HG02571 (cell line): Measurements from ENCODE around the gene MYOCD.

ENCODE experiments used
- ATAC-seq: cut with Tn5 transposase; IDR thresholded peaks from one replicate; pipeline ENCODE4 v1.9.1; 2021; ENCODE audit warnings: mild to moderate bottlenecking, moderate library complexity; ENCODE audit not compliant: unreplicated experiment

Gene MYOCD

DNA sequence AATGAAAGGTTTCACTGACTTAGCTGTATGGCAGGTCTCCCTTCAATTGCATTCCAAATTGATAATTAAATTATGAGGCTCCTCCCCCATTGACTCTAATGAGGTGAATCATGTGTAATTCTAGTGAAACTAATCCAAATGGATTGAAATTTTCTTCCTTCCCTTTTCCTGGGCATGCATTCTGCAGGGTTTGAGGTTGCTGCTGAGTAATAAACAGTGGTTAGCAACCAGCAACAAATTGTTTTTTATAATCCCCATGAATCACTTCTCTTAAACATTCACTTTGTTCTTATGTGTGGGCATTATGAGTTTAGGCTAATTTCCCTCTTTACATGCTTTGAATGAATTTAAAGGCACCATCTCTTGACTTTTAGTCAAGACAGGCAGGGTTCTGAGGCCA lies 43.4 kb downstream of the MYOCD start:
- no peak for ATAC-seq

DNA sequence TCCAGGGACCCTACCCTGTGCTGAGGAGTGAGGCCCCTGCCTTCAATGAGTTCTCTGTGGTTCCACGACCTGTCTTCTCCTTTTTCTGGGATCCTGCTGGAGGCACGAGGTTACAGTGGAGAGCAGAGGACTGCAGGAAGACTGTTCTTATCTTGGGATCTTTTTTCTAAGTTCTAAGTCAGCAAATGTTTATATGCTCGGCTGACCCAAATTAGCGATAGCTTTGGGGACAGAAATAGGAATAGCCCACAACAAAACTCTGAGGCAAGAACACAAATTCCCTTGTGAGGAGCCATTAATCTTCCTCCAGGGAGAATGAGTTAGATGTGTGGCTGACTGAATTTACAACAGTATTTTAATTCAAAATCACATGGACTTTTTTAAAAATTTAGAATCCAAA lies 46.7 kb downstream of the MYOCD start:
- ATAC-seq, result no peak

DNA sequence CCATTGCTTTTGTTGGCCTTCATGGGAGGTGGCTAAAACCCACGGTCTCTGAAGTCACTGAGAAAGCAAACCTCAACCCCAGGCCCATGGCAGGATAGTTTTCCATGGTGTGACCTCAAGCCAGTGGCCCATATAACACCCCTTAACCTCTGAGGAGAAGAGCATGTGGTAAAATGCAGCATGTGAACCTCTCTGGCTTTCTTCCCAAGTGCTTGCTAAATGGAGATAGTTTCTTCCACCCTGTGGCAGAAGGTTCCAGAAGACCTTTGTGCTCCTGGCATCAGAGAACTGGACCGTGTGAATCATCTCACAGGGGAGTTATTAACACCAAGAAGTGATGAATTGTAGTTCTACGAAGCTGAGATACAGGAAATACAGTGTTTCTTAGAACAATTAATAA lies 47.3 kb downstream of the MYOCD start:
- no peak for ATAC-seq

DNA sequence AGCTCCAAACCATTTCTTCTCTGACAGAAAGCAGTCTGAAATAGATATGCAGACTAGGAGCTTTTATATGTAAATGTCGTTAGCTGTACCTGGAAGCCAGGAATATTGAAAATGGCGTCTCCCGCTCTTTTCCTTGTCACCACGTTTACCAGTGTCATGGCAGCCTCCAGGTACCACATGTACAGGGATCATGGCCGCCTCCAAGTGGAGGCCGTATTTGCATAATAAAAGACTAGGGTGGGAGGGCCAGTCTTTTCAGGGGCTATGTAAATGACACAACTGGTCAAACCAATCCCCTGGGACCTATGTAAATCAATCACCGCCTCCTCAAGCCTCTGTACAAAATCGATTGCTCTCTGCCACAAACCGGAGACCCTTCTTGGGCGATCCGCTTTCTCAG lies 54.3 kb downstream of the MYOCD start:
- ATAC-seq, result no peak

GRCh38 chr17:12721581-12721980 lies 55.9 kb downstream of the MYOCD start:
- ATAC-seq, result no peak

- ATAC-seq, result no peak
These were observed 56.6 kb downstream of the MYOCD start for GRCh38 chr17:12722282-12722681.

DNA sequence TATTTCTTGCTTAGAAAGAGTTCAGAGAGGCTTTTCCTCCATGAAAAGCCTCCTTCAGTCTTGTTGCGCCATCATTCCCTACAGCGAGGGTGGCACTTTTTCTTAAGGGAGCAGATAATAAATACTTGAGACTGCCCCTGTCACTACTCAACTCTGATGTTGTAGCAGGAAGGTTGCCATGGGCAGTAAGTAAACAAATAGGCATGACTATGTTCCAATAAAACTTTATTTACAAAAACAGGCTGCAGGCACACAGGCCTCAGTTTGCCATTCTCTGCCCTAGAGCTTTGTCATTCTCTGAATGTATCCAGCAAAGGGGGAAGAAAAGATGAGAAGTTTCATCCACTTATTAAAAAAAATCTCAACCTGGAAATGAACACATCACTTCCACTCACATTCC lies 60.4 kb downstream of the MYOCD start:
- no peak for ATAC-seq

DNA sequence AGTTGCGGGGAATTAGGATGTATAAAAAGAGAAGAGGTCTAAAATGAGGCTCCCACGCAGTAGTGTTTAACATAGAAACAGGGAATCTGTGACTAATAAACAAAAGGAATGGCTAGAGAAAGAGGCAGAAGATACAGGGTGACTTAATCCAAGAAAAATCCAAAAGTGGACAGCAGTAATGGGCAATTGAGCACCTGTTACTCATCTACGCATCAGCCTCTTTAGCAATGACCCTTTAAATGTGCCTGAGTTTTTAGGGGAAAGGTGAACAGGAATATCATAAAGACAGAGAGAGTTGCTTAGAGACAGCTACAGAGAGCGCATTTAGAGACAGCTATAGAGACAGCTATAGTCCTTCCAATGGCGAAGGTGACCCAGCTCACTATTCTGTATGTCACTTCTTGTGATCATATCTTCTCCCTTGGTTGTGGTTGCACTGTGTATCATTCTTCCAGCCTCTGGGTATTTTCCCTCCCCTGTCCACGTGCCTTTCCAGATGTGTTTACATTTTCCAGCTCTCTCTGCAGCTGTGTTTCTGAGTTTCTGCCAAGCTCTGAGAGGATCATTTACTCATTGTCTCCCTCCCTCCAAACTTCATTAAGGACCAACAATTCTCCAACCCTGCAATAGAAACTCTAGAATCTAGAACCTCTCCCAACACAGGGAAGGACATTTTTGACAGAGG lies 61.5 kb downstream of the MYOCD start:
- no peak for ATAC-seq

GRCh38 chr17:12727881-12728280 lies 62.2 kb downstream of the MYOCD start:
- ATAC-seq, result no peak

DNA sequence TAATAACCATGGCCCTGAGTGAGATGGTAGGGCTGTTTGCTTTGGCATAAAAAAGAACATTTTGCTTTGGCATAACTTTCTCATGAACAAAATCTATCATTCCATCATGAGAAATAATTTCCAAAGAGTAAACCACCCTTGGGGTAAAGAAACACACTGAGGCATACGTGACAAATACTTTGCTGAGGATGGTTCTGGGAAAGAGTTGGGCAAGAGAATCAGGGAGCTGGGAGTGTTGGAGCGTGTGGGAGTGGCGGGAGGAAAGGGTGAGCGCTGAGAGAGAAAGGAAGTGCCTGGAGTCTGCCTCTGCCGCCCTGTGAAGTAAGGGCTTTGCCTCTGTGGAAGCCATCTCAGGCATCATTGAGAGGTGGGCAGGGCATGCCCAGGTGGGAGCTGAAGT lies 63.4 kb downstream of the MYOCD start:
- ATAC-seq, result no peak

DNA sequence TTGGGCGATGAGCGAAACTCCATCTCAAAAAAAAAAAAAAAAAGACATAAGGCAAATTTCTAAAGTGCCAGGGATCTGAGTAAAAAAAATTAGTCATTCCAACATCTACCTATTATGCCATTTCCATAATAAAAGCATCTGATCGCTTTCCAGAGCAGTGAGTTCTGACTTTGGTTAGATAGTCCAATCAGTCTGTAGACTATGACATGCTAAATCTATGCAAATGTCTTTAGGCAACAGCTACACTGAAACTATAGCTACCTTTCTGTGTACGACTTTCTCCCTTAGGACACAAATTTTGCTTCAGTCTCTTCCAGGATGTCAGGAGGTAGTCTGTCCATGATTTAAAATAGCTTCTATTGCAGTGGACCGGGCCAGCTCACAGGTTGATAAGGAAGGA lies 64.7 kb downstream of the MYOCD start:
- no peak for ATAC-seq

GRCh38 chr17:12730931-12731521 lies 65.3 kb downstream of the MYOCD start:
- no peak for ATAC-seq

DNA sequence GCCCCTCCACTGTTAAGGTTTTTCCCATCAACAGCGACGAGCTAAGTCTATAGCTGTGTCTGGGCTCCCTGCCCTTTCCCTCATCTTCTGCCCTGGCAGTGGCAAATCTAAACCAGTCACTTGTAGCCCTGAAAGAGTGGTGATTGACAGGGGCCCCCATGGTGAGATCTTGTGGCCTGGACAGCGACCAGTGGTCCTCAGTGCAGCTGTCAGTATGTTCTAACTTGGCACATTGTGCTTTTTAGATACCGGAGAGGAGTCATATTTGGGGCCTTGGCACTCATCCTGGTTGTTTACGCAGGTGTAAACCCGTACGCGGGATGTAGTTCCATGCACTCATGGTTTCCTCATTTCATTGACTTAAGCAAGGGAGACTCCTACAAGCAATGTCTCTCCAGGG lies 66.1 kb downstream of the MYOCD start:
- ATAC-seq, result no peak

GRCh38 chr17:12732366-12732765 lies 66.7 kb downstream of the MYOCD start:
- ATAC-seq, result no peak

GRCh38 chr17:12734926-12735325 lies 69.2 kb downstream of the MYOCD start:
- no peak for ATAC-seq

DNA sequence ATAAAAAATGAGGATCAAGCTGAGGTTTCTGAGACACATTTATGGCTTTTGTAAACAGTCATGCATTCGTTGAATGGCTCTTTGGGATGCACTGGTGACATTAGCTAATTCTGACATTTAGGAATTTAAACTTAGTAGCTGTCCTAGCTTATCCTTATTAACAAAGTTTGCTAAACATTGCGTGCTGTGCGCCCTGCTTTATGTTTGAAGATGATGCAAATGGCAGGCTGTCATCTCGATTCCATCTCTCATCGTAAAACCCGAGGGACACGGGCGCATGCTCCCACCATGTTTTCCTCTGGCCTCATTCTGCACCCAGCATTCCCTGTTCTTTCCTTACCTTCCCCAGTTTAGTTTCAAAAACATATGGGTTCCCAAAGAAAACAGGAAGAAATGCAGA lies 69.8 kb downstream of the MYOCD start:
- no peak for ATAC-seq

GRCh38 chr17:12736526-12736925 lies 70.8 kb downstream of the MYOCD start:
- ATAC-seq, result no peak

DNA sequence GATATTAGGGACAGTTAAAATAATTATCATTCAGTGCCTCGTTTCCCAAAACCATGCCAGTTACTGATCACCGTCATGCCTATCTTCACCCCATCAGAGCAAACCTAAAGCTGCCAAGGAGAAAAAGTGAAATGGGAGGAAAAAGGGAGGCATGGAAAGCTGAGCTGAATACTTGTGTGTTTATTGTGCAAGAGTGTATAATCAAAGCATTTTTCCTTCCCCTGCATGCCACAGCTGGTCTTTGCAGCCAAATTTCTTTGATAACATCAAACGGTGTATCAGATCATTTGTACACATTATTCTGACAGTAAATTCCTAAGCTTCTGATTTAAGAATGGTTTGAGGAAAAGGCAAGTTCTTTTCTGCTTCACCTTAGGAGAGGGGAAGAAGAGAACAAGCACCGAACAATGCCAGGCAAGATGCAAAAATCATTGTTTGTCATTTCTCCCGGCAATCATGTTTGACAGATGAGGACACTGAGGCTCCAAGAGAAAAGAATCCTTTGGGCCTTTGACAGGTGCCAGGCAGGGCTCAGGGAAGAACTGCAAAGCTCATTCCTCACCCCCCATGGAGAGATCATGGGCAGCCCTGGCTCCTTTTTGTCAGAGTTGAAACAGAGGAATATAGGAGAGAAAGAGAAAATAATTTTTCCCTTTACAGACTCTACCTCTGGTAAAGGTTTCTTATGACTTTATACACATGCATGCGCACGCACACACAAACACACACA lies 72.2 kb downstream of the MYOCD start:
- ATAC-seq, result no peak

DNA sequence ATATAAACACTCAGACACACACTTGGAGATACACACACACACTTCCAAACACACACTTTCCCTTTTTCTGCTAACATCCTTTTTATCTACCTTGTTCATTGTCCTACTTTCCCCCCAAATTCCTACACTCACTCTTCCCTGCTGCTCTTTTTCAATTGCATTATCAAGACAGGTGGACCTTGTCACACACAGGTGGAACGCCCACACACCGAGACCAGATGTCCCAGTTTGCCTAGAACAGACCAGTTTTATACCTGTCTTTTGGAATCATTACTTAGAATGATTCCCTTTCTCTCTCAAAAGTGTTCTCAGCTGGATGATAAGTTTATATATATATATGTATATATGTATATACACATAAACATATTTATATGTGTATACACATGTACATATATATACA lies 72.9 kb downstream of the MYOCD start:
- ATAC-seq, result no peak

DNA sequence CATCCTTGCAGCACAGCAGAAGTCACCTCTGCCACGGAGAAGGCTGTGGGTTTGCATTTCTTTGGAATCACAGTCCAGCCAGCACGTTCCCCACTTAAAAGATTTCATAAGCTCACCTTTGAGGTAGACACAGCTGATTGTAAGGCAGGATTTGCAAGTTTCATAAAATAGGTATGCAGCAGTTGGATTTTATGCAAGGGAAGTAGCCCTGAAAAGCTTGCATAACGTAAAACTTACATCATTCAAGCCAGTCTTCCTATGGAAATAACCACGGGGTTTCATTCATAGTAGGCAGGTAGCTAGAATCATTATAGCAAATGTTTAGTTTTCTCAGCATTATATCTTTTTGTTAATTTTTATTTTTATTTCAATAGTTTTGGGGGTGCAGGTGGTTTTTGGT lies 73.8 kb downstream of the MYOCD start:
- no peak for ATAC-seq

- ATAC-seq, result no peak
These were observed 77.4 kb downstream of the MYOCD start for GRCh38 chr17:12743046-12743445.

- ATAC-seq, result no peak
These were observed 78.6 kb downstream of the MYOCD start for GRCh38 chr17:12744298-12744697.
